ENCODE results near the gene TBC1D13.

Gene TBC1D13

GRCh38 chr9:128828267-128828666 is 41.2 kb downstream of the TBC1D13 start:
- no peaks in the 10 kb centered on the region for H3K27me3 ChIP-seq (ENCODE audit: control insufficient read depth in 2 of 2, insufficient read depth in 2 of 2, low read length in 2 of 2)
- H3K4me3 ChIP-seq (ENCODE audit: low read length in 2 of 2): peak overlapping the region in 1 of 2 donors; percentile 92
- peaks cover 5 to 8% of the 10 kb centered on the region in 2 donors for H3K4me1 ChIP-seq (ENCODE audit: control insufficient read depth in 2 of 2, insufficient read depth in 2 of 2, low read length in 2 of 2)
- no peak overlapping the region for H3K9ac ChIP-seq (ENCODE audit: low read depth in 1 of 2, low read length in 2 of 2)
- H3K9me3 ChIP-seq (ENCODE audit: control insufficient read depth in 2 of 2, low read length in 2 of 2): no peaks in the 10 kb centered on the region
- no peak overlapping the region for H3K27ac ChIP-seq (ENCODE audit: low read depth in 2 of 2, low read length in 2 of 2)
- peaks cover 21 to 35% of the 10 kb centered on the region in 2 donors for H3K36me3 ChIP-seq (ENCODE audit: control insufficient read depth in 2 of 2, insufficient read depth in 2 of 2, low read length in 2 of 2)

GRCh38 chr9:128828719-128829452 is 41.8 kb downstream of the TBC1D13 start:
- Histone ChIP-seq H3K9ac (ENCODE audit: low read depth in 1 of 2, low read length in 2 of 2) (peak overlapping the region; percentile 79 to 86), H3K4me3 (ENCODE audit: low read length in 2 of 2) (peak overlapping the region; percentile 88 to 92), H3K27ac (ENCODE audit: low read depth in 2 of 2, low read length in 2 of 2) (peak overlapping the region in 1 of 2 donors; percentile 68), H3K36me3 (ENCODE audit: control insufficient read depth in 2 of 2, insufficient read depth in 2 of 2, low read length in 2 of 2) (peaks cover 18 to 32% of the 10 kb centered on the region in 2 donors), H3K9me3 (ENCODE audit: control insufficient read depth in 2 of 2, low read length in 2 of 2) (no peaks in the 10 kb centered on the region), H3K4me1 (ENCODE audit: control insufficient read depth in 2 of 2, insufficient read depth in 2 of 2, low read length in 2 of 2) (peaks cover 5 to 8% of the 10 kb centered on the region in 2 donors), H3K27me3 (ENCODE audit: control insufficient read depth in 2 of 2, insufficient read depth in 2 of 2, low read length in 2 of 2) (no peaks in the 10 kb centered on the region)

- Histone ChIP-seq H3K27ac (ENCODE audit: low read depth in 2 of 2, low read length in 2 of 2) (peak within 1 kb of the TSS; percentile 46 to 68), H3K4me1 (ENCODE audit: control insufficient read depth in 2 of 2, insufficient read depth in 2 of 2, low read length in 2 of 2) (peaks cover 5 to 8% of the 10 kb centered on the region in 2 donors), H3K27me3 (ENCODE audit: control insufficient read depth in 2 of 2, insufficient read depth in 2 of 2, low read length in 2 of 2) (no peaks in the 10 kb centered on the region), H3K9me3 (ENCODE audit: control insufficient read depth in 2 of 2, low read length in 2 of 2) (no peaks in the 10 kb centered on the region), H3K36me3 (ENCODE audit: control insufficient read depth in 2 of 2, insufficient read depth in 2 of 2, low read length in 2 of 2) (peaks cover 18 to 30% of the 10 kb centered on the region in 2 donors), H3K4me3 (ENCODE audit: low read length in 2 of 2) (peak within 1 kb of the TSS; percentile 88 to 92), H3K9ac (ENCODE audit: low read depth in 1 of 2, low read length in 2 of 2) (peak within 1 kb of the TSS; percentile 79 to 86)
These were observed 42.6 kb downstream of the TBC1D13 start, which contains the start of gene SPOUT1 for GRCh38 chr9:128829477-128830251. Gene SPOUT1 (minus strand): TSS chr9:128829794. CDS start chr9:128829780, 14 bp downstream.

- H3K27ac ChIP-seq (ENCODE audit: low read depth in 2 of 2, low read length in 2 of 2): no peak overlapping the region
- no peak overlapping the region for H3K9ac ChIP-seq (ENCODE audit: low read depth in 1 of 2, low read length in 2 of 2)
- H3K36me3 ChIP-seq (ENCODE audit: control insufficient read depth in 2 of 2, insufficient read depth in 2 of 2, low read length in 2 of 2): no peaks in the 10 kb centered on the region
- H3K4me1 ChIP-seq (ENCODE audit: control insufficient read depth in 2 of 2, insufficient read depth in 2 of 2, low read length in 2 of 2): peaks cover 3 to 4% of the 10 kb centered on the region in 2 donors
- no peak overlapping the region for H3K4me3 ChIP-seq (ENCODE audit: low read length in 2 of 2)
- H3K9me3 ChIP-seq (ENCODE audit: control insufficient read depth in 2 of 2, low read length in 2 of 2): no peaks in the 10 kb centered on the region
- no peaks in the 10 kb centered on the region for H3K27me3 ChIP-seq (ENCODE audit: control insufficient read depth in 2 of 2, insufficient read depth in 2 of 2, low read length in 2 of 2)
These were observed 46.6 kb downstream of the TBC1D13 start for GRCh38 chr9:128833696-128834095.

GRCh38 chr9:128835246-128836210 is 48.5 kb downstream of the TBC1D13 start:
- H3K27me3 ChIP-seq (ENCODE audit: control insufficient read depth in 2 of 2, insufficient read depth in 2 of 2, low read length in 2 of 2): no peaks in the 10 kb centered on the region
- H3K4me3 ChIP-seq (ENCODE audit: low read length in 2 of 2): no peak overlapping the region
- no peak overlapping the region for H3K9ac ChIP-seq (ENCODE audit: low read depth in 1 of 2, low read length in 2 of 2)
- no peaks in the 10 kb centered on the region for H3K4me1 ChIP-seq (ENCODE audit: control insufficient read depth in 2 of 2, insufficient read depth in 2 of 2, low read length in 2 of 2)
- H3K36me3 ChIP-seq (ENCODE audit: control insufficient read depth in 2 of 2, insufficient read depth in 2 of 2, low read length in 2 of 2): no peaks in the 10 kb centered on the region
- no peak overlapping the region for H3K27ac ChIP-seq (ENCODE audit: low read depth in 2 of 2, low read length in 2 of 2)
- no peaks in the 10 kb centered on the region for H3K9me3 ChIP-seq (ENCODE audit: control insufficient read depth in 2 of 2, low read length in 2 of 2)

GRCh38 chr9:128836509-128837145 is 49.6 kb downstream of the TBC1D13 start:
- Histone ChIP-seq H3K27me3 (ENCODE audit: control insufficient read depth in 2 of 2, insufficient read depth in 2 of 2, low read length in 2 of 2) (no peaks in the 10 kb centered on the region), H3K9ac (ENCODE audit: low read depth in 1 of 2, low read length in 2 of 2) (no peak overlapping the region), H3K36me3 (ENCODE audit: control insufficient read depth in 2 of 2, insufficient read depth in 2 of 2, low read length in 2 of 2) (no peaks in the 10 kb centered on the region), H3K4me3 (ENCODE audit: low read length in 2 of 2) (no peak overlapping the region), H3K4me1 (ENCODE audit: control insufficient read depth in 2 of 2, insufficient read depth in 2 of 2, low read length in 2 of 2) (no peaks in the 10 kb centered on the region), H3K9me3 (ENCODE audit: control insufficient read depth in 2 of 2, low read length in 2 of 2) (no peaks in the 10 kb centered on the region), H3K27ac (ENCODE audit: low read depth in 2 of 2, low read length in 2 of 2) (no peak overlapping the region)

- Histone ChIP-seq H3K9me3 (ENCODE audit: control insufficient read depth in 2 of 2, low read length in 2 of 2) (no peaks in the 10 kb centered on the region), H3K4me3 (ENCODE audit: low read length in 2 of 2) (no peak overlapping the region), H3K9ac (ENCODE audit: low read depth in 1 of 2, low read length in 2 of 2) (no peak overlapping the region), H3K27ac (ENCODE audit: low read depth in 2 of 2, low read length in 2 of 2) (no peak overlapping the region), H3K36me3 (ENCODE audit: control insufficient read depth in 2 of 2, insufficient read depth in 2 of 2, low read length in 2 of 2) (no peaks in the 10 kb centered on the region), H3K4me1 (ENCODE audit: control insufficient read depth in 2 of 2, insufficient read depth in 2 of 2, low read length in 2 of 2) (no peaks in the 10 kb centered on the region), H3K27me3 (ENCODE audit: control insufficient read depth in 2 of 2, insufficient read depth in 2 of 2, low read length in 2 of 2) (no peaks in the 10 kb centered on the region)
These were observed 51.3 kb downstream of the TBC1D13 start for GRCh38 chr9:128838338-128838737.

- H3K27ac ChIP-seq (ENCODE audit: low read depth in 2 of 2, low read length in 2 of 2): no peak overlapping the region
- H3K36me3 ChIP-seq (ENCODE audit: control insufficient read depth in 2 of 2, insufficient read depth in 2 of 2, low read length in 2 of 2): no peaks in the 10 kb centered on the region
- H3K9me3 ChIP-seq (ENCODE audit: control insufficient read depth in 2 of 2, low read length in 2 of 2): no peaks in the 10 kb centered on the region
- no peak overlapping the region for H3K4me3 ChIP-seq (ENCODE audit: low read length in 2 of 2)
- no peak overlapping the region for H3K9ac ChIP-seq (ENCODE audit: low read depth in 1 of 2, low read length in 2 of 2)
- no peaks in the 10 kb centered on the region for H3K4me1 ChIP-seq (ENCODE audit: control insufficient read depth in 2 of 2, insufficient read depth in 2 of 2, low read length in 2 of 2)
- no peaks in the 10 kb centered on the region for H3K27me3 ChIP-seq (ENCODE audit: control insufficient read depth in 2 of 2, insufficient read depth in 2 of 2, low read length in 2 of 2)
These were observed 53.5 kb downstream of the TBC1D13 start for GRCh38 chr9:128840524-128840923.

- H3K27me3 ChIP-seq (ENCODE audit: control insufficient read depth in 2 of 2, insufficient read depth in 2 of 2, low read length in 2 of 2): no peaks in the 10 kb centered on the region
- H3K9ac ChIP-seq (ENCODE audit: low read depth in 1 of 2, low read length in 2 of 2): no peak overlapping the region
- no peak overlapping the region for H3K4me3 ChIP-seq (ENCODE audit: low read length in 2 of 2)
- no peaks in the 10 kb centered on the region for H3K36me3 ChIP-seq (ENCODE audit: control insufficient read depth in 2 of 2, insufficient read depth in 2 of 2, low read length in 2 of 2)
- H3K27ac ChIP-seq (ENCODE audit: low read depth in 2 of 2, low read length in 2 of 2): no peak overlapping the region
- no peaks in the 10 kb centered on the region for H3K9me3 ChIP-seq (ENCODE audit: control insufficient read depth in 2 of 2, low read length in 2 of 2)
- no peaks in the 10 kb centered on the region for H3K4me1 ChIP-seq (ENCODE audit: control insufficient read depth in 2 of 2, insufficient read depth in 2 of 2, low read length in 2 of 2)
These were observed 54.8 kb downstream of the TBC1D13 start for GRCh38 chr9:128841694-128842492.

Measured in mucosa of rectum (tissue), 2 donors.